ENCODE data around the gene ZNF229.
A peak's percentile ranks its signal among the peaks of the same experiment; 100 is the strongest.
"Not testable (repeated sequence)": the region's sequence is repeated elsewhere in the genome, so short reads cannot be mapped to it uniquely, and the experiment has no call there.

The ZNF229 gene

GRCh38 chr19:44447916-44448674, at the start of gene ZNF229:
Gene ZNF229 (minus strand): TSS chr19:44448472. CDS start chr19:44442847, 5,625 bp downstream.
- intact Hi-C loops (cut with DNase I; ENCODE audit: low total_unique reads): no loop called here
- H3K27ac ChIP-seq: peak within 1 kb of the TSS in 1 of 2 donors; percentile 40
- peak; percentile 57 to 87 for DNase-seq

DNA sequence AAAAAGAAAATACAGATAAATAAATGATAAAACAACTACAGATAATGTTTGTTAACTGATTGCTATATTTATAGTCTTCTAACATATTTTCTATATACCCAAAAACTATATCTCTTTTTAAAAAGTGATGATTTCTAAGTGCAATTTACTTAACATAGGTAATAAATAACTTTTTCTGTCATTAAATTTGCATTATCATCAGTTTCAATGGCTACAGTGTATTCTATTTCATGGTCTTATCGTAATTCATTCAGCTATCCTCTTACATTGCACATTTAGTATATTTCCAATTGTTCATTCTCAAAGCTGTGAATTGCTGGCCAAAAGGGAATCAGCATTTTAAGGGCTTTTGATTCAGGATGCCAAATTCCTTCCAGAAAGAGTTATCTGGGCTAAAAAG, 48.4 kb upstream of the ZNF229 start:
- peaks cover 5 to 72% (median 62%) of the 10 kb centered on the region in 3 donors for H3K9me3 ChIP-seq
- no peak overlapping the region for H3K4me3 ChIP-seq
- peaks cover 0 to 18% (median 14%) of the 10 kb centered on the region in 4 donors for H3K4me1 ChIP-seq
- DNase-seq: no peak
- no peaks in the 10 kb centered on the region for H3K27me3 ChIP-seq
- H3K27ac ChIP-seq: no peak overlapping the region
- TF ChIP-seq, protein P1, sequence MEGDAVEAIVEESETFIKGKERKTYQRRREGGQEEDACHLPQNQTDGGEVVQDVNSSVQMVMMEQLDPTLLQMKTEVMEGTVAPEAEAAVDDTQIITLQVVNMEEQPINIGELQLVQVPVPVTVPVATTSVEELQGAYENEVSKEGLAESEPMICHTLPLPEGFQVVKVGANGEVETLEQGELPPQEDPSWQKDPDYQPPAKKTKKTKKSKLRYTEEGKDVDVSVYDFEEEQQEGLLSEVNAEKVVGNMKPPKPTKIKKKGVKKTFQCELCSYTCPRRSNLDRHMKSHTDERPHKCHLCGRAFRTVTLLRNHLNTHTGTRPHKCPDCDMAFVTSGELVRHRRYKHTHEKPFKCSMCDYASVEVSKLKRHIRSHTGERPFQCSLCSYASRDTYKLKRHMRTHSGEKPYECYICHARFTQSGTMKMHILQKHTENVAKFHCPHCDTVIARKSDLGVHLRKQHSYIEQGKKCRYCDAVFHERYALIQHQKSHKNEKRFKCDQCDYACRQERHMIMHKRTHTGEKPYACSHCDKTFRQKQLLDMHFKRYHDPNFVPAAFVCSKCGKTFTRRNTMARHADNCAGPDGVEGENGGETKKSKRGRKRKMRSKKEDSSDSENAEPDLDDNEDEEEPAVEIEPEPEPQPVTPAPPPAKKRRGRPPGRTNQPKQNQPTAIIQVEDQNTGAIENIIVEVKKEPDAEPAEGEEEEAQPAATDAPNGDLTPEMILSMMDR (IDR thresholded peaks at IDR 0.05): no peak
- intact Hi-C loops (cut with DNase I; ENCODE audit: low total_unique reads): no loop called here
- peaks cover 58 to 74% (median 69%) of the 10 kb centered on the region in 3 donors for H3K36me3 ChIP-seq

More at GRCh38 chr19:44447916-44448674, at the start of gene ZNF229:
- Histone ChIP-seq H3K27me3 (no peaks in the 10 kb centered on the region), H3K36me3 (peaks cover 34 to 39% (median 38%) of the 10 kb centered on the region in 3 donors), H3K4me3 (peak within 1 kb of the TSS; percentile 54), H3K4me1 (peaks cover 0 to 9% (median 4%) of the 10 kb centered on the region in 4 donors), H3K9me3 (peaks cover 3 to 68% (median 36%) of the 10 kb centered on the region in 3 donors)
- TF ChIP-seq, protein P1 (IDR thresholded peaks at IDR 0.05): no peak

DNA sequence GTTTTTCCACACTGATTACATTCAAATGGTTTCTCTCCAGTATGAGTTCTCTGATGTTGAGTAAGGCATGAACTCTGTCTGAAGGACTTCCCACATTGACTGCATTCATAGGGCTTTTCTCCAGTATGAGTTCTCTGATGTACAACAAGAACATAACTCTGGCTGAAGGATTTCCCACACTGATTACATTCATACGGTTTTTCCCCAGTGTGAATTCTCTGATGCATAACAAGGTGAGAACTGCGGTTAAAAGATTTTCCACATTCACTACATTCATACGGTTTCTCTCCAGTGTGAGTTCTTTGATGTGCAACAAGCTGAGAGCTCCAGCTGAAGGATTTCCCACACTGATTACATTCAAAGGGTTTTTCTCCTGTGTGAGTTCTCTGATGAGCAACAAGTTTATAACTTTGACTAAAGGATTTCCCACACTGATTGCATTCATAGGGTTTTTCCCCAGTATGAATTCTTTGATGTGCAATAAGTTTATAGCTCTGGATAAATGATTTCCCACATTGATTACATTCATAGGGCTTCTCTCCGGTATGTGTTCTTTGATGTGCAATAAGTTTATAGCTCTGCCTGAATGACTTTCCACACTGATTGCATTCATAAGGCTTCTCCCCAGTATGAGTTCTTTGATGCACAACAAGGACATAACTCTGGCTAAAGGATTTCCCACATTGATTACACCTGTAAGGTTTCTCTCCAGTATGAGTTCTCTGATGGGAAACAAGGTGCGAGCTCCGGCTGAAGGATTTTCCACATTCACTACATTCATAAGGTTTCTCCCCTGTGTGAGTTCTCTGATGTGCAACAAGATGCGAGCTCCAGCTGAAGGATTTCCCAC, 28.5 kb upstream of the ZNF229 start:
- Histone ChIP-seq H3K36me3 (peaks cover 74 to 97% (median 87%) of the 10 kb centered on the region in 3 donors), H3K27me3 (no peaks in the 10 kb centered on the region), H3K9me3 (peaks cover 64 to 100% (median 98%) of the 10 kb centered on the region in 3 donors), H3K4me1 (no peaks in the 10 kb centered on the region), H3K4me3 (no peak overlapping the region), H3K27ac (no peak overlapping the region)
- TF ChIP-seq, protein P1 (IDR thresholded peaks at IDR 0.05): no peak
- DNase-seq: no peak
- intact Hi-C loops (cut with DNase I; ENCODE audit: low total_unique reads): no loop called here

DNA sequence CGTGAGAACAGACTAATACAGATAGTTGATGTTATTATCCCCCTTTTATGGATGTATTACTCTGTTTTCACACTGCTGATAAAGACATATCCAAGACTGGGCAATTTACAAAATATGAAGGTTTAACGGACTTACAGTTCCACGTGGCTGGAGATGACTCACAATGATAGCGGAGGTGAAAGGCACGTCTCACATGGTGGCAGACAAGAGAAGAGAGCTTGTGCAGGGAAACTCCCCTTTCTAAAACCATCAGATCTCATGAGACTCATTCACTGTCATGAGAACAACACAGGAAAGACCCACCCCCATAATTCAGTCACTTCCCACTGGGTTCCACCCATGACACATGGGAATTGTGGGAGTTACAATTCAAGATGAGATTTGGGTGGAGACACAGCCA, 20.5 kb upstream of the ZNF229 start:
- DNase-seq; H3K4me3 ChIP-seq; intact Hi-C loops (cut with DNase I; ENCODE audit: low total_unique reads); H3K27me3 ChIP-seq; H3K27ac ChIP-seq; H3K4me1 ChIP-seq: not testable (repeated sequence)
- Histone ChIP-seq H3K9me3 (peaks cover 9 to 92% (median 77%) of the 10 kb centered on the region in 3 donors), H3K36me3 (peaks cover 2 to 17% (median 7%) of the 10 kb centered on the region in 3 donors)

DNA sequence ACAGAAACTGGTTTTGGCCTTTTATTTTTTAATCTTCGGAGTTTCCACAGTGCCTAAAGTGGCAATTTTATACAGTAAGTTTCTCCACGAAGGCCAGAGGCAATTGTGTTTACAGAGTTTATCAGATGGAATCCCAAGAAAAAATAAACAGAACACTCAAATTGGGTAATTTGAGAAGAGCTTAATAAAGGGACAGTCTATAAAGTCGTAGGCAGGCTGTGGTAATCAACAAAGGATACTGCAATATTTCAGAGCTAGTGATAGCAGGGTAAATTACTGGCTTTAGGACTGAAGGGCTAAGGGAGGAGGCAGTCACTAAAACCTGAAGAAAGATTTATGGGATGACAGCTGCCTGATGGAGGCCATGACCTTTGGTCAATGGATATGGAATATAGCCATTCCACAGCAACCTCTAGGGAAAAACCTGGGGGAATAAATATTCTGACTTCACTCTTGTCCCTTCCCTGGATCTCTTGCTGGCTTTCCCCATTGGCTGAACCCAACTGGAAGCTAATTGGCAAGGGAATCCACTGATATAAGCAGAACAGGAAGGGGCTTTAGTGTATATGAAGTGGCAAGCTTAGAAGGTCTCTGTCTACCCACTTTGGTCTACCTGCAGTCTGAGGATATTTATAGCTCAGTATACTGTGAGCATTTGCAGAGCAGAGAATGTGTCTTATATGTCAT, 14.5 kb upstream of the ZNF229 start:
- peaks cover 0 to 63% (median 58%) of the 10 kb centered on the region in 3 donors for H3K9me3 ChIP-seq
- H3K27ac ChIP-seq; H3K4me3 ChIP-seq; intact Hi-C loops (cut with DNase I; ENCODE audit: low total_unique reads); H3K4me1 ChIP-seq; H3K27me3 ChIP-seq; DNase-seq; H3K36me3 ChIP-seq: not testable (repeated sequence)

GRCh38 chr19:44456016-44456415, 7.7 kb upstream of the ZNF229 start:
- DNase-seq; H3K4me1 ChIP-seq; H3K4me3 ChIP-seq; H3K36me3 ChIP-seq; H3K27me3 ChIP-seq; H3K27ac ChIP-seq; intact Hi-C loops (cut with DNase I; ENCODE audit: low total_unique reads): not testable (repeated sequence)
- peaks cover 0 to 58% (median 49%) of the 10 kb centered on the region in 3 donors for H3K9me3 ChIP-seq

Data from tibial artery (tissue), 4 donors.